ENCODE measurements around the gene ATG5.
"Not testable (repeated sequence)": the region's sequence is repeated elsewhere in the genome, so short reads cannot be mapped to it uniquely, and the experiment has no call there.

ATG5 gene

DNA sequence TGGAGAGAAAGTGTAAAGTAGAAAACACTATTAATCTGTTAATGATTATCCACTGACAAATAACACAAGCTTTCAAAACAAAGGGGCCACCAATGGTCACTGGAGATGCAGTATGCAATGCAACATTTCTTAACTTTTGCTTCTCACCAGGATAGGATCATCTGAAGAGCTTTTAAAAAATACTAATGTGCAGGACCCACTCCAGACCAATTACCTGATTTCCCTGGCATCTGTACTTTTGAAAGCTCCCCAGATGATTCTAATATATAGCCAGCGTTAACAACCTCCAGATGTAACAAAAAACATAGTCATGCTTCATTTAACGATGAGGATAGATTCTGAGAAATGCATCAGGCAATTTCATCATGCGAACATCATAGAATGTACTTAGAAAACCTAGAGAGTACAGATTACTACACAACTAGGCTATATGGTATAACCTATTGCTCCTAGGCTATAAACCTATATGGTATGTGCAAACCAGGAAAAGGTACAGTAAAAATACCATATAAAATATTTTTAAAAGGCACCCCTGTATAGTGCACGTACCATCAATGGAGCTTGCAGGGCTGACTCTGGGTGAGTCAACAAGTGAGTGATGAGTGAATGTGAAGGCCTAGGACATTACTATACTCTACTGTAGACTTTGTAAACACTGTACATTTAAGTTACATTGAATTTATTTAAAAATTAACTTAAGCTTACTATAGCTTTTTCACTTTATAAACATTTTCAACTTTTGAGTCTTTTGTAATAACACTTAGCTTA is 69.2 kb downstream of the ATG5 start:
- DNase-seq, result no peak

DNA sequence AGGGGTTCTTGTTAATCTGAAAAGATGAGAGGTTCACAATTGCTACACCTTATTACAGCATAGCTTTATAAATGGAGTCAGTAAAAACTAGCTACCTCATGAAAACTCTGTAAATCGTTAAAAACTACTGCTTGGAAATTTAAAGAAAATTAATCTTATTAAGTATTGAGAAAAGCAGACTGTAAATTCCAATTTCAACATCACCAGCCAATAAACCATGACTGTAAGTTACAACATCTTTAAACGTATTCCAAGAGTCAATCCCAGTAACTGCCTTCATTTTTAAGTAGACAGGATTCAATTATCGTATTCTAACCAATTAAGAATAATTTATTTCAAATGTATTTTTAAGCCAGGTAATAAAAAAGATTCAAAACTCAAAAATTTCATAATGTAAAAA is 70.3 kb downstream of the ATG5 start:
- no peak for DNase-seq

DNA sequence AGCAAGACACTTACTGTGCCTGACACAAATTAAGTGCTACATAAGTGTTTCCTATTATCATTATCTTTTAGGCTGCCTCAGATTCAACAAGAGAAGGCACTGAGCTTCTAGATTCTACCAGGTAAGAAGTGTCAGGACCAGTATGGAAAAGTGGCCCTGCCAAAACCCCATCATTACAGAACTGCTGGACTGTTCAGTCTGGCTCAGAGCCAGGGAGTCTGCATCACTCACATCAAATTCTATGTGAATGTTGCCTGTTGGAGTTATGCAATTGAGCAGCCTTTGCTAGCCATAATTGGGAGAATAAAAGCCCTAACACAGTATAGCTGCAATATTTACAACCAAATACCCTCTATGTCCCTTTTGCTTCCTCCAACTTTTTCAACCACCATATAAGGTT is 70.9 kb downstream of the ATG5 start:
- DNase-seq, result no peak

DNA sequence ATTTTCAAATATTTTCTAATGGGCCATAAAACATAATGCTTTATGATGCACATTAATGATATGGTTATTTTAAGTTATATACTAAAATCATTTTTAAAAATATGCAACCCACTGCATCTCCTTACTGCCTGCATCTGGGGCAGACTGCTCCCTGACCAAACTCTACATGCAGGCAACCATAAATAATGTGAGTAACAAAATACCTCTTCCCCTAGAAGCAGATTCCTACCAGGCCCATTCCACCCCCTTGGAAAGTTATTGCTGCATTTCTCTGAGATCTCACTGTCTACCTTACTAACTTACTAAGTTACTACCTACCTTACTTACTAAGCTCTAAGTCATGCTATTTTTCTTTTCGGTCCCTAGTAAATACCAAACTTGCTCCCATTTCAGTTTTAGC is 71.8 kb downstream of the ATG5 start:
- DNase-seq, result no peak

DNA sequence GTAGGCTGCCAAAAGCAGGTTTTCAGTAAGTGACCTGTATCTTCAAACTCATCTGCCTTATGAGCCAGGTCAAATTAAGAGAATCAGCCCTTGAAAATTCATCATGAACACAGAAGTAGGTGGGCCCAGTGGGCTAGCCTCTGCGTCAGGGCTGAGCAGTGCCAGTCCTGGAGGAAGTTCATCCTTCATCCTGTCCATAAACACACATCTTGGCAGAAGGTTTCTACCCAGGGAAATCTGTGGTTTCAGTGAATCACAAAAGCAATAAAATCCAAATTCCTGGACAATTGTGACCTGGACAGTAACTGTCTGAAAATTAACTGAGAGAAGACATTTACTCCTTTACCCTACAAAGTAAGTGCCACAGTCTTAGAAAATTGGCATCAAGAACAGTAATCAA is 72.4 kb downstream of the ATG5 start:
- DNase-seq, result no peak

DNA sequence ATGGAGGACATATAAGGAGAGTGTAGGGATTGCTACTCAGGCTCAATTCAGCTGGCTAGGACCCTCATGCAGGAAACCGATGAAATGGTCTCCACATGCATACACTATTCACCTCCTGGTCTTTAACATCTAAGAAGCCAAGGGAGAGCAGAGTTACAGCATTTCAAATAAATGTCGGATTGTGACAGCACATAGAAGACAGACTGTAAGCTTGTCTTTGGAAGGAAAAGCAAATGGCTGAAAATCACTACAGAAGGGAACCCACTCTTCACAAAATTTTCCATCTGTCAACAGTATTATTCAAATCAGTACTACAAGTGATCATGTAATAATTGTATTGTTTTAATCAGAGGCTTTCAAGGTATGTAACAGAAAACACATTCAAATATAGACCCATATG is 72.9 kb downstream of the ATG5 start:
- DNase-seq, result no peak

DNA sequence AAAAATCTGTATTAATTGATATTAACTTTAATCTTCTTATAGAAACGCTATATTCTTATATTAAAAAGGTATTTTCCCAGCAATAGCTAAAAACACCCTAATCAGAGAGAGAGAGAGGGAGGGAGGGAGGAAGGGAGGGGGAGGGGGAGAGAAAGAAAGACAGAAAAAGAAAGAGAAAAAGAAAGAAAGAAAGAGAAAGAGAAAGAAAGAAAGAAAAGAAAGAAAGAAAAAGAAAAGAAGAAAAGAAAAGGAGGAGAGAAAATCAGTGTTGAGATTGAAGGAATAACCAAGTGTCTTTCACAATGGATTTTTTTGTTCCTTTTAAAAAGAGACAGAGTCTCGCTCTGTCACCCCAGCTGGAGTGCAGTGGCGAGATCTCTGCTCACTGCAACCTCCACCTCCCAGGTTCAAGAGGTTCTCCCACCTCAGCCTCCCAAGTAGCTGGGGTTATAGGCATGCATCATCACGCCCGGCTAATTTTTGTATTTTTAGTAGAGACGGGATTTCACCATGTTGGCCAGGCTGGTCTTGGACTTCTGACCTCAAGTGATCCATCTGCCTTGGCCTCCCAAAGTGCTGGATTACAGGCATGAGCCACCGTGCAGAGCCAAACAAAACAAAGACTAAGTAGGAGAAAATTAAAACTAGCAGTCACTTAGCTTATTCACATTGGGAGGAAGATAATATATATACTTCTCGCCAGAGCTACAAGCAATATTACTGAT is 73.9 kb downstream of the ATG5 start:
- DNase-seq, result not testable (repeated sequence)

DNA sequence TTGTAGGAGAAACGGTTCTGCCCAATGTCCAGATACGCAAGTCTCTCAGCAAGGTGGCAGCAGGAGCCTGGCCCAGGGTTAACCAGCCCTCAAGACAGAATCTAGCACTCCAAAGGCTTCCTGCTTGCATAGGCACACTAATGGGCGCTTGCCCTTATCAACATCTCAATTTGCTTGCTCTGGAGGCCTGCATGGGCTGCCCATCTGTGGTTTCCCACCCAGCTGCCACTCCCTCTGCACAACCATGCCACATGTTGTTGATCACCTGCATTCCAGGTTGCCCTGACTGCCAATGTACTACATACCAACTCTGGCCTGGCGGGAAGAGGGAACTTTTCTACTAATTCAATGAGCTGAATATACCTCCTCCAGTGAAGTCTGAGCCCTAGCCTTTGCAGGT is 74.6 kb downstream of the ATG5 start:
- DNase-seq, result no peak

DNA sequence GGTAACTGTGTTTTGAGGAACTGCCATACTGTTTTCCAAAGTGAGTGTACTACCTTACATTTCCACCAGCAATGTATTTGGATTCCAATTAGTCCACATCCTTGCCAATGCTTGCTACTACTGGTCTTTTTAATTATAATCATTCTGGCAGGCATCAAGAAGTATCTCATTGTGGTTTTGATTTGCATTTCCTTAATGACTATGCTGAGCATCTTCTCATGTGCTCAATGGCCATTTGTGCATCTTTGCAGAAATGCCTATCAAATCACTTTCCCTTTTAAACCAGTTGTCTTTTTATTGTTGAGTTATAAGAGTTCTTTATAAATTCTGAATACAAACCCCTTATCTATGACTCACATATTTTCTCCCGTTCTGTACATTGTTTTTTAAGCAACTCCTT is 75.9 kb downstream of the ATG5 start:
- DNase-seq, result no peak

DNA sequence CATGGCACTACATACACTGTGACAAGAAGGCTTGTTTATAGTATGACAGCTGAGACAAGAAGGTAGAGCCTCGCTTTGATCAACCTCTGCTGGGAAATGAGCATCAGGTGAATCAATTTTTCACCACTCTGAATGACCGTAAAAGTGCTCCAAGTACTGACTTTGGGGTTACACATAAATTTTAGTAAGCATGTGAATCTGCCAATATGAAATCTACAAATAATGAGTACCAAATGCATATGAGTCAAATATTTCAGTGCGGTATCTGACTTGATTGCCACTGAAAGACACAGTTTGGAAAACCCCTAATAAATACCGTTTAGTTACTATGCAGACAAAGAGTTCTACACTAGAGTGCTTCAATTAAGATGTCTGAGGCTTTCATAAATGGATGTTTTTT is 77.8 kb downstream of the ATG5 start:
- no peak for DNase-seq

DNA sequence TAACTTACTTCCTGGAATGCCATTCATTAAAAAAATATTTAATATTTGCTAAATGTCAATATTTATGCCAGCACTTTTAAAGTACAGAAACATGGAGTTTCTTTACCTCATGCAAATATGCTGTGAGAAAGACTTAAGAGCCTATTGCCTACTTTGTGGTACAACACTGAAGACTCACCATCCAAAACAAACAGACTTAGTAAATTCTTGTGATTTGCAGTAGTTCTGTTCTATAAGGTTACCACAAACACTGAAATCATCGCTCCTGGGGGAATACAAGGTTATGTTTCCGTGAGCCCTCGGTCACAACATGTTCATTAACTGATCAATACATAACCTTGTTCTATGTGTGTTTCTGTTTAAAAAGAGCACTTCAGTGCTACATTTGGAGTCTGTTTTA is 78.3 kb downstream of the ATG5 start:
- no peak for DNase-seq

DNA sequence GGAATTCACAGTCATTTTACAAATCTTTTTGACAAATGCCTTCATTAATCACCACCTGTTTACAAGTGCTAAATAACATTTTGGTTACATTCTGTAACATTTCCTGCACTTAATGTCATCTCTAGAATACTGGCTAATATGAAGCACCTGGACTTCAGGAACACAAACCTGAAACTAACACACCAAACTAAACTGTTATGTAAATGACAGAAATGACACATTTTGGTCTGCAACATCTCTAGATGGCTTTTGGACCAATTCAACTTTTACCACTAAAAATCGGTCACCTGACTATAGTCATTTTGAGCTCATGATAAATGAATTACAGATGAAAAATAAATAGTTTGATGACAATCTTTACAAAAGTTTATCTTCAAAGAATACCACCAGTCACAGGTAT is 80.6 kb downstream of the ATG5 start:
- DNase-seq, result no peak

DNA sequence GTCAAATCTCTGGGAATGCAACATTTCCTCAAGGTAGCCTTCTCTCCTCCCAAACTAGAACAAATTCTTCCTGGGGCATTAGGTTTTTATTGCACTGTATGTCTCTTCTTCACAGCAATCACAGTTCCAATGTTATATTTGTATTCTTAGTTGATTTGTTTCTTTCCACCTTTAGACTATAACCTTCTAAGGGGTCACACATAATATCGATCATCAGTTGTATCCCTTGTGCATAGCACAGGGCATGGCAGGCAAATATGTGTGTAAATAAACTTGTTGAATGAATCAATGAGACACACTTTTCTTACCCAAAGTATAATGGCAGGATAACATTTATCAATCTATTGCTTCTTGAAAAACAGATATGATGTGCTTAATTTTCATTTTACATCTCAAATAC is 81.0 kb downstream of the ATG5 start:
- DNase-seq, result no peak

DNA sequence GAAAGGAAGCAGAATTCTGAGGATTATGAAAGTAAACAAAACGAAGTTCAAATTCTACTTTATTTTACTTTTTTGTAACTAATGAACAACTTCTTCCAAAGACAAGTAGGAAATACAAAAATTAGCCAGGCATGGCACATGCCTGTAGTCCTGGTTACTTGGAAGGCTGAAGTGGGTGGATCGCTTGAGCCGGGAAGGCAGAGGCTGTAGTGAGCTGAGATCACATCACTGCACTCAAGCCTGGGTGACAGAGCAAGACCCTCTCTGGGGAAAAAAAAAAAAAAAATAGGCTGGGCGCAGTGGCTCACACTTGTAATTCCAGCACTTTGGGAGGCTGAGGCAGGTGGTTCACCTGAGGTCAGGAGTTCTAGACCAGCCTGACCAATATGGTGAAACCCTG is 82.3 kb downstream of the ATG5 start:
- no peak for DNase-seq

DNA sequence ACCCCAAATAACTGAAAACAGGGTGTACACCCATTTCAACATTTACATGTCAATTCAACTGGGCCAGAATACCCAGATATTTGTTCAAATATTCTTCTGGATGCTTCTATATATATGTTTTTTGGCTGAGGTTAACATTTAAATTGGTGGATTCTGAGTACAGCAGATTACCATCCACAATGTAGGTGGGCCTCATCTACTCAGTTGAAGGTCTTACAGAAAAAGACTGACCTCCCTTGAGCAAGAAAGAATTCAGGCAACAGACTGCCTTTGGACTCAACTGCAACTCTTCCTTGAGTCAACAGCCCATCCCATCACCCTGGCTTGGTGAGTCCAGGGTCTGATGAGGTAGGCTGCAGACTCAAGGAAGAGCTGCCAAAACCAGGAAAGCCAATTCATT is 84.1 kb downstream of the ATG5 start:
- DNase-seq, result no peak

DNA sequence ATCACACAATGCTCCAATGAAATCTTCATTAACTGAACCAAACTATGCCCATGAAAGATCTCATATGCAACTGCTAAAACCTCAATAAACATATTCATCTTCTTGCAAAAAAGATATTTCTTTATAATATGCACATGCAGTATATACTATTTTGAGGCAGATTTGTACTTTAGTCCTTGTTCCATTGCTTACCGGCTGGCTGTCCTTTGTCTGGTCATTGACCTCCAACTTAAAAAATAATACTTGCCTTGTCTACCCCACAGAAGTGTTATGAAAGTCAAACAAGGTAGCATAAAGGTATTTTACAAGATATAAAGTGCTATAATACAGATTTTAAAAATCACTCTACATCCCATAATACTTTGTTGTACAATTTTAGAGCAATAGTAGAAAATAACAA is 88.3 kb downstream of the ATG5 start:
- no peak for DNase-seq

DNA sequence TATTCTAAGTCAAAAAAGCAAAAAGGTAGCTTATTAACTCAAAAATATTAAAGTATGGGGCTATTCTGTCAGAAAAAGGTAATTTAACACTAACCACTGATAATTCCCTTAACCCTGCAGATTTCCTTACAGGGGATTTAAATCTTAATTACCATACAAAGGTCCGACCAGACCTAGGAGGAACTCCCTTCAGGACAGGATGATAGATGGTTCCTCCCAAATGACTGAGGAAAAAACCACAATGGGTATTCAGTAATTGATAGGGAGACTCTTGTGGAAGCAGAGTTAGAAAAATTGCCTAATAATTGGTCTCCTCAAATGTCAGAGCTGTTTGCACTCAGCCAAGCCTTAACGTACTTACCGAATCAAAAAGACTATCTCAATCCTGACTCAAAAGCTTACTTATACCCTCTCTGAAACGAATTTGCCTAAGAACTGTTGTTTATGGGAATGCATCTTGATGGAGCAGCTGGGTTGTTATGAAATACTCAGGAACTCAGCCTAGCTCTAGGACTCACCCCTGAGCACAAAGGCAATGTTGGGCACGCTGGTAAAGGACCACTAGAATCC is 95.6 kb downstream of the ATG5 start:
- not testable (repeated sequence) for DNase-seq

DNA sequence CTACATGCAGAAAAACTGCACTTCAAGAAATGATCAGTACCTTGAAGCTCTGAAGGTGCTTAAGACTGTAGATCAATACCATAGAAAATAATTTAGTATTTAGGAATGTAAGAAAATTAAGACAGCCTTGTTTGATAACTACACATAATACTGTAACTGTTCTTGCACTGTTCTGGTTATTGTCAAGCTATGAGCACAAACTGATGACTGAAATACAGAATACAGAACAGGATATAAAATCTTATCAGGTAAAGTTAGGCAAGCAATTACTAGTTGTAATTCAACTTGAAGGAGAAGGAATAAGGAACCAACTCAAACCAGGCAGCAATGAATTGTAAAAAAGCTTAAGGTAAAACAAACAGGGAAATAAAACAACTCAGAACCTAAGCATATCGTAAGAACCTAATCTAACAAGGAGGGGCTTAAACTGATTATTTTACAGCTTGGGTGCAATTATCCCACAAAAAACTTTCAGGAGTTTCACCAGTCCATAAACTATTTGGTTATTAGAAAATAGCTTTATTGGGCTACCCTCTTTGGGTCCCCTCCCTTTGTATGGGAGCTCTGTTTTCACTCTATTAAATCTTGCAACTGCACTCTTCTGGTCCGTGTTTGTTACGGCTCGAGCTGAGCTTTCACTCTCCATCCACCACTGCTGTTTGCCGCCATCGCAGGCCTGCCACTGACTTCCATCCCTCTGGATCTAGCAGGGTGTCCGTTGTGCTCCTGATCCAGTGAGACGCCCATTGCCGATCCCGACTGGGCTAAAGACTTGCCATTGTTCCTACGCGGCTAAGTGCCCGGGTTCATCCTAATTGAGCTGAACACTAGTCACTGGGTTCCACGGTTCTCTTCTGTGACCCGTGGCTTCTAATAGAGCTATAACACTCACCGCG is 97.7 kb downstream of the ATG5 start:
- no peak for DNase-seq

DNA sequence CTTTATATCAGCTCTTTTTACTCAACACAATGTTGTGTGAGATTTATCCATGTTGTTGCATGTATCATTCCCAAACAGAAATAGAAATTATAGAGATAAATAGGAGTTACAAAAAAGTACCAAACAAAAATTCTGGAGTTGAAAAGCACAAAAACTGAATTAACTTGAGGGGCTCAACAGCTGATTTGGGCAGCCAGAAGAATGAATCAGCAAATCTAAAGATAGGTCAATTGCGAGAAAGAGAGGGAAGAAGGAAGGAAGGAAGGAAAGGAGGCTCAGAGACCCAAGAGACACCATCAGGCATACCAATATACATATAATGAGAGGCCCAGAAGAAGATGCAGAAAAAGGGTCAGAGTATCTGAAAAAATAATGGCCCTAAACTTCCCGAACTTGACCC is 98.9 kb downstream of the ATG5 start:
- DNase-seq, result no peak

DNA sequence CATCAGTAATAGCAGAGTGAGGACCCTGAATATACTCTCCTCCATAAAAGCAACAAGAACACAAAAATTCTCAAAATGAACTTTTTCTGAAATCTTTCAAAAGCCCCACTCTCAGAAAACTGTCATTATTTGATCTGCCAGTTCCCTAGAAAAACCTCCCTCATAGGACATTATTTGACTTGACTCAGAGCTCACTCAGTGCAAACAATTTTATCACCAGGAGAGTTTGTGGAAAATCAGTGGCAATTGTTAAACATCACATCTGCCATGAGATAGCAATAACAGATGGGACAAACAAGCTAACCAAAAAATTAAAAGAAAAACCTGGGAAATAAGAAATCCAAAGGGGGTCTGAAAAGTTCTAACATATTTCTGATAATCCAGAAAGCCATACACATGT is 100.0 kb downstream of the ATG5 start:
- no peak for DNase-seq

DNA sequence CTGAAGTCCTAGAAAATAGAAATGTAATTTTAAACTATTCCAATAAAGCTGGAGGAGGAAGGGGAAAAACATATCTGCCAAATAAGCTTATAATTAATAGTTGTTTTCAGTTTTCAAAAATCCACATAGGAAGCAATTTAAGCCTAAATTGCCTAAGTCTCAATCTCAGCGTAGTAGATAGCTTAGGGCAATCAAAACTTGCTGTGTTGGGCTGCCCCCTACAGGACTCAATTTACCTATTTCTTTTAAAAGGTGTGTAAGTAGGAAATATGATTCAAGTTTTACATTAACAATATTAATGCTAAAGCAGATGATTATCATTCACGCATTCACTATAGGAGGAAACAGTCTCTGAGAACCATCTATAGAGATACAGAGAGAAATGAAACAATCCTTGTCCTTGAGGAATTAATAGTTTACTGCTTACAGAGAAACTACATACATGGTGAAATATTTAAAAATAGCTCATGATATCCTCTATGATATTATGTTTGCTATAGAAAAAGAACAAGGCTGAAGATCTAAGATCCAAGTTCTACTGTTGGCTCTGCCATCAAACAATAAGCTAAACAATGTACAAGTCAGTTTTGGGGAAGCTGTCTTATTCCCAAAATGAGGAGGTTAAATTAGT is 102.1 kb downstream of the ATG5 start:
- DNase-seq, result peak; percentile 47

DNA sequence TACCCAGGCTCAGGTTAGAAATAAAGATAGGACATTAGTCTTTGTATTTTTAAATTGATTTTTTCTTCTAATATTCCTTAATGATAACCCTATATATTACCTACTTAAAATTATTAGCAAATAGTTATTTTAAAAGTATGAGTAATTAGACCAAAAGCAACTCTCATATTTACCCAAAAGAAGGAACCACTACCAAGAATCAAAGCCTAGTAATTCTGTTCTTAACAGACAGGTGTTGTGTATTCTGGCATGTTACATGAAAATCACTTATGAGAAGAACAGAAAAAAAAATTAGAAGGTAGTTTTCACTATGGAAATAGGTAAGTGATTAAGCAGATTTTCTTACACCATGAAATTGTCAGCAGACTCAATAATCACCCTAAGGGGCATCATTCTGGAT is 105.1 kb downstream of the ATG5 start:
- no peak for DNase-seq

DNA sequence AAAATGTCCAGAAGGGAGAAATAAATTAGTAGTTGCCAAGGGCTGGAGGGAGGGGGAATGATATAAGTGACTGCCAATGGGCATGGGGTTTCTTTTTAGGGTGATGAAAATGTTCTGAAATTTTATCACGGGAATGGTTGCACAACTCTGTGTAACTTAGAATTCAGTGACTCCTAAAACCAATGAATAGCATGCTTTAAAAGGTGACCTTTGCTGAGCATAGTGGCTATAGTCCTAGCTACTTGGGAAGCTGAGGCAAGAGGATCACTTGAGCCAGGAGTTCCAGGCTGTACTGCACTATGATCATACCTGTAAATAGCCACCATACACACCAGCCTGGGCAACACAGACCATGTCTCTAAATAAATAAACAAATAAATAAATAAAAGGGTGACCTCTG is 109.0 kb downstream of the ATG5 start:
- DNase-seq, result no peak

Data from NK-92 treated with Interleukin-12 subunit alpha and Interleukin-12 subunit beta, amount 100 ng/mL, for 24 hours (cell line).